Loucy (cell line): ENCODE results near the gene ATG10.
"Not testable (repeated sequence)": the region's sequence is repeated elsewhere in the genome, so short reads cannot be mapped to it uniquely, and the experiment has no call there.

Experiments used
- EZH2phosphoT487 ChIP-seq: fragments of 200-600 bp; IDR thresholded peaks from 2 replicates; pipeline ENCODE4 v1.6.1; 2018; ENCODE audit warnings: antibody characterized with exemption, mild to moderate bottlenecking, moderate library complexity, borderline replicate concordance
- TF ChIP-seq, protein P1 (sequence below): fragments of 200-600 bp; sonication (generic); conservative IDR thresholded peaks from 2 replicates; pipeline ENCODE4 v1.5.1; 2014; ENCODE audit warnings: mild to moderate bottlenecking, antibody characterized with exemption, low read length

DNA sequence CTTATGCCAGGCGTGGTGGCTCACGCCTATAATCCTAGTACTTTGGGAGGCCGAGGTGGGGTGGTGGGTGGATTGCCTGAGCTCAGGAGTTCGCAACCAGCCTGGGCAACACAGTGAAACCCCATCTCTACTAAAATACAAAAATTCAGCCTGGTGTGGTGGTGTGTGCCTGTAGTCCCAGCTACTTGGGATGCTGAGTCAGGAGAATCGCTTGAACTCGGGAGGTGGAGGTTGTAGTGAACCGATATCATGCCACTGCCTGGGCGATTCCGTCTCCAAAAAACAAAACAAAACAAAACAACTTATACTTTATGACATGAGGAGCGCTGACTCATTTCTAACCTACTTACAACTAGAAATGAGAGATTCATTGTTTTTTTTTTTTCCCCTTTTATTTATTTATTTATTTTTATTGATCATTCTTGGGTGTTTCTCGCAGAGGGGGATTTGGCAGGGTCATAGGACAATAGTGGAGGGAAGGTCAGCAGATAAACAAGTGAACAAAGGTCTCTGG lies 10.4 kb downstream of the ATG10 start:
- TF ChIP-seq, protein P1, sequence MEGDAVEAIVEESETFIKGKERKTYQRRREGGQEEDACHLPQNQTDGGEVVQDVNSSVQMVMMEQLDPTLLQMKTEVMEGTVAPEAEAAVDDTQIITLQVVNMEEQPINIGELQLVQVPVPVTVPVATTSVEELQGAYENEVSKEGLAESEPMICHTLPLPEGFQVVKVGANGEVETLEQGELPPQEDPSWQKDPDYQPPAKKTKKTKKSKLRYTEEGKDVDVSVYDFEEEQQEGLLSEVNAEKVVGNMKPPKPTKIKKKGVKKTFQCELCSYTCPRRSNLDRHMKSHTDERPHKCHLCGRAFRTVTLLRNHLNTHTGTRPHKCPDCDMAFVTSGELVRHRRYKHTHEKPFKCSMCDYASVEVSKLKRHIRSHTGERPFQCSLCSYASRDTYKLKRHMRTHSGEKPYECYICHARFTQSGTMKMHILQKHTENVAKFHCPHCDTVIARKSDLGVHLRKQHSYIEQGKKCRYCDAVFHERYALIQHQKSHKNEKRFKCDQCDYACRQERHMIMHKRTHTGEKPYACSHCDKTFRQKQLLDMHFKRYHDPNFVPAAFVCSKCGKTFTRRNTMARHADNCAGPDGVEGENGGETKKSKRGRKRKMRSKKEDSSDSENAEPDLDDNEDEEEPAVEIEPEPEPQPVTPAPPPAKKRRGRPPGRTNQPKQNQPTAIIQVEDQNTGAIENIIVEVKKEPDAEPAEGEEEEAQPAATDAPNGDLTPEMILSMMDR = not testable (repeated sequence)
- not testable (repeated sequence) for TF ChIP-seq EZH2phosphoT487
